Measurements from ENCODE around the gene CLCN4. TPM values are rescaled to one million over a fixed set of nuclear protein-coding genes. Genes with fewer than 3 reads are reported as not detected.

The CLCN4 gene
- total and polyA plus RNA-seq, 2 of the 8 experiments (the other 6 are each of a cell fraction or from before 2014, with no cell fraction given), result 3.3 to 11.2 TPM

- TF ChIP-seq CHD7 (IDR thresholded peaks at IDR 0.05; ENCODE audit: insufficient replicate concordance, low read length) (no peak), TCF12 (IDR thresholded peaks at IDR 0.05; ENCODE audit: low read depth, low read length) (no peak), POU5F1 (IDR thresholded peaks at IDR 0.05; ENCODE audit: low read depth, low read length) (no peak), TEAD4 (IDR thresholded peaks at IDR 0.05; ENCODE audit: low read depth, low read length) (no peak), ATF2 (IDR thresholded peaks at IDR 0.05; ENCODE audit: low read length) (no peak)
These were observed 109.0 kb downstream of the CLCN4 start (continued) for GRCh38 chrX:10265775-10266174.
